ENCODE measurements around the gene PTPRS.
"Not testable (repeated sequence)": the region's sequence is repeated elsewhere in the genome, so short reads cannot be mapped to it uniquely, and the experiment has no call there.

The PTPRS gene

GRCh38 chr19:5340637-5341447 lies at the start of gene PTPRS:
Gene PTPRS (minus strand): TSS chr19:5340812. CDS start chr19:5286140, 54,672 bp downstream.
- peak; percentile 50 to 58 for DNase-seq (ENCODE audit: low read depth in 2 of 2)

GRCh38 chr19:5389353-5389752 lies 48.7 kb upstream of the PTPRS start:
- no peak for DNase-seq (ENCODE audit: low read depth in 2 of 2)

GRCh38 chr19:5387472-5387871 lies 46.9 kb upstream of the PTPRS start:
- DNase-seq (ENCODE audit: low read depth in 2 of 2): no peak

GRCh38 chr19:5386841-5387240 lies 46.2 kb upstream of the PTPRS start:
- DNase-seq (ENCODE audit: low read depth in 2 of 2): no peak

GRCh38 chr19:5381197-5381596 lies 40.6 kb upstream of the PTPRS start:
- DNase-seq (ENCODE audit: low read depth in 2 of 2): not testable (repeated sequence)

- no peak for DNase-seq (ENCODE audit: low read depth in 2 of 2)
Observed at GRCh38 chr19:5380215-5380919, 39.8 kb upstream of the PTPRS start.

GRCh38 chr19:5376928-5377327 lies 36.3 kb upstream of the PTPRS start:
- no peak for DNase-seq (ENCODE audit: low read depth in 2 of 2)

- no peak for DNase-seq (ENCODE audit: low read depth in 2 of 2)
Observed at GRCh38 chr19:5372572-5373200, 32.1 kb upstream of the PTPRS start.

- DNase-seq (ENCODE audit: low read depth in 2 of 2): peak; percentile 62 to 68
Observed at GRCh38 chr19:5369962-5370367, 29.4 kb upstream of the PTPRS start.

GRCh38 chr19:5369304-5369703 lies 28.7 kb upstream of the PTPRS start:
- no peak for DNase-seq (ENCODE audit: low read depth in 2 of 2)

- no peak for DNase-seq (ENCODE audit: low read depth in 2 of 2)
Observed at GRCh38 chr19:5367530-5368133, 27.0 kb upstream of the PTPRS start.

- no peak for DNase-seq (ENCODE audit: low read depth in 2 of 2)
Observed at GRCh38 chr19:5365905-5366304, 25.3 kb upstream of the PTPRS start.

- DNase-seq (ENCODE audit: low read depth in 2 of 2): no peak
Observed at GRCh38 chr19:5364674-5365073, 24.1 kb upstream of the PTPRS start.

- not testable (repeated sequence) for DNase-seq (ENCODE audit: low read depth in 2 of 2)
Observed at GRCh38 chr19:5361839-5362238, 21.2 kb upstream of the PTPRS start.

- DNase-seq (ENCODE audit: low read depth in 2 of 2): no peak
Observed at GRCh38 chr19:5361407-5361806, 20.8 kb upstream of the PTPRS start.

- DNase-seq (ENCODE audit: low read depth in 2 of 2): no peak
Observed at GRCh38 chr19:5360003-5360780, 19.6 kb upstream of the PTPRS start.

GRCh38 chr19:5358173-5358800 lies 17.7 kb upstream of the PTPRS start:
- DNase-seq (ENCODE audit: low read depth in 2 of 2): no peak

GRCh38 chr19:5357584-5357983 lies 17.0 kb upstream of the PTPRS start:
- DNase-seq (ENCODE audit: low read depth in 2 of 2): no peak

- no peak for DNase-seq (ENCODE audit: low read depth in 2 of 2)
Observed at GRCh38 chr19:5356918-5357317, 16.3 kb upstream of the PTPRS start.

- no peak for DNase-seq (ENCODE audit: low read depth in 2 of 2)
Observed at GRCh38 chr19:5356428-5356827, 15.8 kb upstream of the PTPRS start.

- no peak for DNase-seq (ENCODE audit: low read depth in 2 of 2)
Observed at GRCh38 chr19:5355693-5356092, 15.1 kb upstream of the PTPRS start.

All from stimulated activated CD4-positive, alpha-beta T cell treated with anti-CD3 and anti-CD28 coated beads, Interleukin-4, amount 100 ng/mL, for 48 hours (primary cell).